Right hindlimb (tissue), 1 donor: ENCODE results near the gene LRP5.
A peak's percentile ranks its signal among the peaks of the same experiment; 100 is the strongest.
"Not testable (repeated sequence)": the region's sequence is repeated elsewhere in the genome, so short reads cannot be mapped to it uniquely, and the experiment has no call there.

Source experiments
- DNase-seq: peaks from one replicate; pipeline ENCODE4 v3.0.0-alpha.2; 2018

The LRP5 gene

GRCh38 chr11:68446046-68446725 lies 133.8 kb downstream of the LRP5 start:
- DNase-seq: no peak

DNA sequence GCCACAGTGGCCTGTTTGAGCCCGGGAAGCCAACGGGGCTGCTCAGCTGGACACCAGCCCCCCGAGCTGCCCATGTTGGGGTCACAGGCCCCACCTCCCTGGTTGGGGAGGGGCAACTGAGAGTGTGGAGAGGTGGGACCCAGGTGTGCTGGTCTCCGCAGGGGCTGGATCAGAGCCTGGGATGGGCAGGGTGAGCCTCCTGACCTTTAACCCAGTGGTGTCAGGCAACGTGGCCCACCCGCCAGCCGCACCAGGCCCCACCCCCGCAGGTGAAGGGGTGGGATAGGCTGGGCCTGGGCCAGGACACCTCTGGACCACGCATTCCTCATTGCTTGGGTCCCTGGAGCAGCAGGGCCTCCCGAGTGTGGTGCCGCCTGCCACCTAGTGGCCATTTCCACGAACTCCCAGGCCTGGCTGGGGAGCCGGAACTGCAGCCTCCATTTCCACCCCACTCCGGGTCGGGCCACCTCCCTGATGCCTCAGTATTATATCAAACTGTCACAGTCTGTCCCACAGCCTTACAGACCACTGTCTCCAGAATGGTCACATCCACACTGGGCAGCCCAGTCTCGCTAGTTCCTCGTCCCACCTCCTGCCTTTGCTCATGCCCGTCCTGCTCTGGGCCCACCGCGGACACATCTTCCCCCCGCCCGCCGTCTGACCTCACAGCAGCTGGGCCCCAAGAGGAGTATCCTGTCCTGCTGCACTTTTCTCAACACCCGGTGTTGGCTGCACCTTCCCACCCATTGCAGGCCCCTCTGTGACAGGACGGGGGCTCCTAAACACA lies 134.8 kb downstream of the LRP5 start:
- DNase-seq: peak; percentile 80

GRCh38 chr11:68447914-68448313 lies 135.5 kb downstream of the LRP5 start:
- not testable (repeated sequence) for DNase-seq

DNA sequence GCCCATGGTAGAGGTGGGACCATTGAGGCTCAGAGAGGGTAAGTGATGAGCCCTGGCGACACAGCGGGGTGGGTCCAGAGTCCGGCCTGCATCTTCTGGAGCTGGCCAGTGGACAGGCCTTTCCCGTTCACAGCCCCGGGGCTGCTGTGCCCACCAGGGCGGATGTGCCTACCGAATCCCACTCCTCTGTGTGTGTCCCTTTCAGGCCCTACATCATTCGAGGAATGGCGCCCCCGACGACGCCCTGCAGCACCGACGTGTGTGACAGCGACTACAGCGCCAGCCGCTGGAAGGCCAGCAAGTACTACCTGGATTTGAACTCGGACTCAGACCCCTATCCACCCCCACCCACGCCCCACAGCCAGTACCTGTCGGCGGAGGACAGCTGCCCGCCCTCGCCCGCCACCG lies 136.2 kb downstream of the LRP5 start:
- DNase-seq: no peak

DNA sequence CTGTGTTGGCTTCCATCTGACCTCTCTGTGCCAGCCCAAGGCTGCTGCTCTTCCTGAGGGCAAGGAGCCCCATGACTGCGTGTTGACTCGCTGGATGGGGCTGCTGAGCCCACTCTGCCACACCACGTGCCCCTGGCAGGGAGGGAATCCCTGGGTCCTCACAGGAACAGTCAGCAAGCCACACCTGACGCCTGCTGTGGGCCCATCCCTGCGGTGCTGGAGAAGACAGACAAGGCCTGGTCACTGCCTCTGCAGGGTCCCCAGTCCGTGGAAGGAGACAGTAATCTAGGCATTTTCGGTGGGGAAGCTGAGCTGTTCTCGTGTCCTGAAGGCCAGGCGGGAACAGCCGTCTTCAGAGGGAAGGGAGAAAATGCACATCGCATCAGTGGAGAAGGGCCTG lies 137.6 kb downstream of the LRP5 start:
- no peak for DNase-seq

DNA sequence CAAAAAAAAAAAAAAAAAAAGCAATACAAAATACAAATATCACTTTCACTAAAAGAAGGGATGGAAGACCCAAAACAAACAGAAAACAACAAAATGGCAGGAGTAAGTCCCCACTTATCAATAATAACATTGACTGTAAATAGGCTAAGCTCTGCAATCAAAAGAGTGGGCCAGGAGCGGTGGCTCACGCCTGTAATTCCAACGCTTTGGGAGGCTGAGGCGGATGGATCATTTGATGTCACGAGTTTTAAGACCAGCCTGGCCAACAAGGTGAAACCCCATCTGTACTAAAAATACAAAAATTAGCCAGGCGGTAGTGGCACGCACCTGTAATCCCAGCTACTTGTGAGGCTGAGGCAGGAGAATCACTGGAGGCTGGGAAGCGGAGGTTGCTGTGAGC lies 138.3 kb downstream of the LRP5 start:
- DNase-seq: no peak

DNA sequence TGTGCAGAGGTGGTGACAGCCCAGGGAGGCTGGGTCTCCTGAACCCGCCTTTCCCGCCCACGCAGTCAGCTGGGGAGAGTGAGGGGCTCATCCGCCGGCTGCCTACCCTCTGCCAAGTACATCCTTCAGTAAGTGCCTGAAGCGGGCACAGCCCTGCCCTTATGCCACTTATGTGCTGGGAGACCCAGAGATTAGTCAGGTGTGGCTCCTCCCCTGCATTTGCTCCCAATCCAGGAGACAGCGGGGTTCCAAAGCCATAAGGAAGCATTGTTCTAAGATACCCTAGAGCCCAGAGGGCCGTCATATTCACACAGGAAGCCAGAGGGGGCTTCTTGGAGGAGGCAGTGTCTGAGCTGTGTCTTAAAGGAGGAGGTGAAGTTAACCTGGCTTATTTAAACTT lies 142.4 kb downstream of the LRP5 start:
- no peak for DNase-seq

DNA sequence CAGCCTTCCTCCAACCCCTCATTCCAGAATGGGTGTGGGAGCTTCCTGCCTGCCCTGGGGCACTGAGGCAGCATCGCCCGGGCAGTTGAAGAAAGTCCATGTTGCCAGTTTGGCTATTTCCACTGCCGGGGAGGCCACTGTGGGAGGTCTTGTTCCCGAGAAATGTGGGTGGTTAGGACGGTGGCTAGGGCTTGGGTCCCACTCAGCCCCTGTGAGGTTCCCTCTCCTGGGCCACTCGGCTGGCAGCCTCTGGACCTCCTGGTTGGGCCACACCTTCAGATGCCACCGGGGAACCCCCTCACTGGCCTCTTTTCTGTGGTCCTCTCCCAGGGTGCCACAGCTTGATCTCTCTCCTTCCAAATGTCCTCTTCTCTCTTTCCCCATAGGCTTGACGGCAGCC lies 143.1 kb downstream of the LRP5 start:
- DNase-seq: no peak

DNA sequence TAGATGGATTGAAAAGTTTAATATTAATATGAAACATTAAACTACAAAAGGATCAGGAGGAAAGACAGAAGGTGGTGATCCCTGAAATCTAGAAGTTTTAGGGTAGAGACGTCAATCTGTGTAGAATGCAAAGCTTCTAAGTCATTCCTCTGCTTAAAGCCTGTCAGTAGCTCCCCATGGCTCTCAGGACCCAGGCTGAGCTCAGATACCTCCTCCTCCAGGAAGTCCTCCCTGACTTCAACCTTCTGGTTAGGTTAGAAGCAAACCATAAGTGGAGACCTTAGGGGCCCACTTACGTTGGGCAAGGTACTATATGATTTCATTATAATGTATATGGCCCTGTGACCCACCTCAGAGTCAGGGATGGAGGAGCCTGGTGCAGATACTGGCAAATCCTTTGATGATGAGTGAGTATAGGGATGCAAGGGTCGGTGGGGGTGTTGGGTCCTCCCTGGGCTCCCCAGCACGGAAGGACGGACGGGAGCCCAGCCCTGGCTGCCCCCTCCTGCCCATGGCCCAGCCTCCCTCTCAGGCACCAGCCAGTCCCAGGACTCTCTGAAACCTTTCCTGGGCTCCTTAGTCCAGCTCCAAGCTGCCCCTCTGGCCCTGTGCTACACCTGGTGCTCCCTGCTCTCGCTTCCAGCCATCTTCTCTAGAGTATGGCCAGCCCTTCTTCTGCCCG lies 145.0 kb downstream of the LRP5 start:
- no peak for DNase-seq

- no peak for DNase-seq
These were observed 145.5 kb downstream of the LRP5 start for GRCh38 chr11:68457898-68458249.

- not testable (repeated sequence) for DNase-seq
These were observed 145.9 kb downstream of the LRP5 start for GRCh38 chr11:68458340-68458739.

GRCh38 chr11:68459886-68460740 lies 147.7 kb downstream of the LRP5 start:
- DNase-seq: peak; percentile 99

GRCh38 chr11:68460741-68461574 lies 148.6 kb downstream of the LRP5 start, which contains the start of gene PPP6R3:
PPP6R3 (plus strand) TSS chr11:68460752; CDS start chr11:68537665, 76,913 bp downstream.
- peak; percentile 67 for DNase-seq

GRCh38 chr11:68461575-68461917 lies 149.2 kb downstream of the LRP5 start:
- no peak for DNase-seq

DNA sequence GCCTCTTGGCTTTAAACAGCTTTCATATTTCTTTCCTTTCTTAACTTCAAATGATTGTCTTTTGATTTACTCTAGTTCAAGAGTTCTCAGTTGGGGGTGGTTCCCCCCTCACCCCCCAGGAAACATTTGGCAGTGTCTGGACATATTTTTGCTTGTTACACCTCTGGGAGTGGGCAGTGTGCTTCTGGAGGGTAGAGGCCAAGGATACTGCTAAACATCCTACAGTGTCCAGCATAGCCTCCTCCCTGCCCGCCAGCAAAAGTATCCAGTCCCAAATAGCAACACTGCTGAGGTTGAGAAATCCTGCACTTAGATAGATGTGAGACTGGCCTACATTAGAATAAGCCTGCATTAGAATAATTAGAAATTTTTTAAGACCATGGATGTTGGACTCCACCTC lies 151.3 kb downstream of the LRP5 start:
- no peak for DNase-seq

GRCh38 chr11:68467201-68467834 lies 154.9 kb downstream of the LRP5 start:
- no peak for DNase-seq

GRCh38 chr11:68468217-68468828 lies 155.9 kb downstream of the LRP5 start:
- DNase-seq: no peak

DNA sequence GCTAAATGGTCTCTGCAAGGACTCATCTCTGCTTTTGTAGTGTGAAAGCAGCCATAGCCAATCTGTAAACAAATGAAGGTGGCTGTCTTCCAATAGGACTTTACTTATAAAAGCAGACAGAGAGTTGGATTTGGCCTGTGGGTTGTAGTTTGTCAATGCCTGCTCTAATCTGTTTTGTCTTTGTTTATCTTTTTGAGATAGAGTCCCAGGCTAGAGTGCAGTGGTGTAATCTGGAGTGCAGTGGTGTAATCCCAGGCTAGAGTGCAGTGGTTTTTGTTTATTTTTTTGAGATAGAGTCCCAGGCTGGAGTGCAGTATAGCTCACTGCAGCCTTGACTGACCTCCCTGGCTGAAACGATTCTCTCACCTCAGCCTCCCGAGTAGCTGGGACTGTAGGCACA lies 156.7 kb downstream of the LRP5 start:
- no peak for DNase-seq

DNA sequence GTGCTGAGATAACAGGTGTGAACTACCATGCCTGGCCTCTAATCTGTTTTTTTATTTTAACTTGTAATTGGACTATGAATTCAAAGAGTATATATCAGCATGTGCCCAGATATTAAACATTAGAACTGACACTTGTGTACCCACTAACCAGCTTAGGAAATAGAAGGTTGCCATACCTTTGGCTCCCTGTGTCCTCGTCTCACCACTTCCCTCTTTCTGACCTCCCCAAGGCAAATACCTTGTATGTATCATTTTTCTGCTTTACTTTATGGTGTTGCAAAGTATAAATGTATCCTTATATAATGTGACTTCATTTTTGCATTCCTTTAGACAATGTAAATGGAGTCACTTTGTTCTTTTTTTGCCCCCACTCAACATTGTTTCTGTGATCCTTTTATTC lies 157.3 kb downstream of the LRP5 start:
- DNase-seq: no peak

GRCh38 chr11:68470304-68470811 lies 158.0 kb downstream of the LRP5 start:
- DNase-seq: no peak
